Activated naive CD4-positive, alpha-beta T cell treated with anti-CD3 and anti-CD28 coated beads for 36 hours (primary cell): ENCODE measurements around the gene FAM118A. TPM values are rescaled to one million over a fixed set of nuclear protein-coding genes. Genes with fewer than 3 reads are reported as not detected.
"Not testable (repeated sequence)": the region's sequence is repeated elsewhere in the genome, so short reads cannot be mapped to it uniquely, and the experiment has no call there.

Experiments used
- CTCF ChIA-PET: fragments of 350-600 bp; sonication (Branson Sonifier 250); formaldehyde crosslinking; loops from one replicate; lab custom pipeline; 2021; ENCODE audit warnings: antibody characterized with exemption; lab: Charles Lee
- DNase-seq: peaks from one replicate; pipeline ENCODE4 v3.0.0-alpha.2; 2020
- H3K27ac Mint-ChIP-seq: one replicate; pipeline ENCODE4 v1.8.0; 2021; ENCODE audit warnings: mild to moderate bottlenecking, mixed read lengths
- H3K27me3 Mint-ChIP-seq: one replicate; pipeline ENCODE4 v1.8.0; 2021; ENCODE audit warnings: low read depth, mixed read lengths
- H3K36me3 Mint-ChIP-seq: one replicate; pipeline ENCODE4 v1.8.0; 2021; ENCODE audit warnings: low read depth, mixed read lengths
- H3K4me1 Mint-ChIP-seq: one replicate; pipeline ENCODE4 v1.8.0; 2021; ENCODE audit warnings: low read depth, mixed read lengths
- H3K4me3 Mint-ChIP-seq: one replicate; pipeline ENCODE4 v1.8.0; 2021; ENCODE audit warnings: mild to moderate bottlenecking, moderate library complexity, mixed read lengths
- H3K9me3 Mint-ChIP-seq: one replicate; pipeline ENCODE4 v1.8.0; 2021; ENCODE audit warnings: mixed read lengths
- intact Hi-C: fragments of 100-400 bp; cut with micrococcal nuclease; formaldehyde crosslinking; loops from one replicate; pipeline ENCODE4 v1.15.1; 2023
- total RNA-seq, 2 experiments: library from RNA; stranded (reverse); gene quantifications; one replicate each; pipeline ENCODE4 v1.2.3, GENCODE V29; 2021

The FAM118A gene
- total RNA-seq, 2 experiments from 2014 or later, result 62.2 to 66.9 TPM

DNA sequence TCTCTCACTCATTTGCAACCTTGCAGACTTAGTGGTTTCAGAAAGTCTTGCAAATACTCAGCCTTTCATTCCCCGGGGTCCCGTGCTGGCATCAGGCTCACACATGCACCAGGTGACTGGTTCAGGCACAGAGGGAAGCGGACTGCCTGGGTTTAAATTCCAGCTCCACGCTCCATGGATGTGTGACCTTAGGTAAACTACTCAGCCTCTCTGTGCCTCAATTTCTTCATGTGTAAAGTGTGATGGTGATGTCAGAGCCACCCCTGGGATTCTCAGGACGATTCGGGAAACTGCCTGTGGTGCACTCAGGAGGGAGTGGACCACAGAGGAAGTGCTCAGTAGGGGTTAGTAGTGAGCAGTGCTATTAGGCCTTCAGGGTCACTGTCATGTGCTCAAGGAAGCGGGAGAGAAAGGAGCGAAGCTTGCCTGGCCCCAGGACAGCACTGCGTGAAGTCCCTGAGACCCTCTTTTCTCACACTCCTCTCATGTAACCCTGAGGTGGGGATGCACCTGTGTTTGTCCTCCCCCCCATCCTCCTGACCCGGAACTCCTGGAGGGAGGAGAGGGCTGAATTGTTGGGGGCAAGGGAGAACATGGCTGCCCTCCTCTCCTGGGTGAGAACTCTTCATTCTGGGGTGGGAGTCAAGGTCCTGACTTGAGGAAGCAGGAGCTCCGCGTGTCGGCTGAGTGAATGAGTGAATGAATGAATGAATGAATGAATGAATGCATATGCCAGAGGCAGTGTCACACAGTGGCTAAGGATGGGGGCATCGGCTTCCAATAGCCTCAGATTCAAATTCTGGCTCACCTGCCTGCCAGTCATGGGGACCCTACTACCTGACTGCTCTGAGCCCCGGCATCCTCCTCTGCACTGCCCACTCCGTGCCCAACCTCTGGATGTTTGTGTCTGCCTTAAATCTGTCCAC is 39.4 kb upstream of the FAM118A start:
- no peak overlapping the region for H3K4me3 Mint-ChIP-seq
- no peak overlapping the region for H3K27ac Mint-ChIP-seq

DNA sequence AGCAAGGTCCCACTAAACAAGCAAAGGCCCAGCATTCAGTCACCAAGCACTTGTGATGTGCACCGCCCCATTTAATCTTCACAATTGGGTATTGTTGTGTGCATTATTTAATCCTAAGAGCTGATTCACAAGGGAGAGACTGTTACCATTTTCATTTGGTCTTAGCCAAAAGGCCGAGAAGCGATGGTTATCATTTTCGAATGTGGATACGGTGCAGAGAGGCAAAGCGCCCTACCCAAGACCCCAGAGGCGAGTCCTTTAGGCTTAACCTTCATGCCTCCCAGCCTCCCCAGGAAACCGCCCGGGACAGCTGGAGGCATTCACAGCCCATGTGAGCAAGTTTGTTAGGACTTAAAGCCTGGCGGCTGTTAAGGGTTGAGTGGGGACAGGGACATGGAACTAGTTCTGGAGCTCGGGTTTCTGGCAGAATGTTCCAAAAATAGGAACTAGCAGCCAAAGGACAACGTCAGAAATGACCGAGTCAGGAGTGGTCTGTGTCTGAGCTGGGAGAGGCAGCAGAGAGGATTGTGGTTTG is 38.0 kb upstream of the FAM118A start:
- CTCF ChIA-PET, result no interaction called here
- H3K9me3 Mint-ChIP-seq, result no peaks in the 10 kb centered on the region
- H3K4me3 Mint-ChIP-seq, result no peak overlapping the region

More for the DNA sequence above, 39.4 kb upstream of the FAM118A start:
- CTCF ChIA-PET, result no interaction called here
- H3K36me3 Mint-ChIP-seq, result no peaks in the 10 kb centered on the region
- intact Hi-C loops, result no loop called here
- H3K9me3 Mint-ChIP-seq, result no peaks in the 10 kb centered on the region
- DNase-seq, result no peak
- peaks cover 6% of the 10 kb centered on the region for H3K4me1 Mint-ChIP-seq
- peaks cover 4% of the 10 kb centered on the region for H3K27me3 Mint-ChIP-seq

DNA sequence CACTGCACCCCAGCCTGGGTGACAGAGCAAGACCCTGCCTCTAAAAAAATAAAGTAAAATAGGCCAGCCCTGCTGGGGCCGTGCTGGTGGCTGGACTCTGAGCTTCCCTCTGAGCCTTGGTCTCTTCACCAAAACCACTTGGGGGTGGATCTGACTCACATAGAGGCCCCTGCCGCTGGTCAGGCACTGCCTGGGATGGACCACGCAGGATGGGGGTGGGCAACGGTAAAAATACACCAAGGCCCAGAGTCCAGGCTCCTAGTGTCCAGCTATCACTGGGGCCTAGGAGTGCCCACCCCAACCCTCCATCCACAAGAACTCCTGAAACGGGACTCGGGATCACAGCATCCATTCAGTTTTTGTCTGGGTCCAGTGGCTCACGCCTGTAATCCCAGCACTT is 37.2 kb upstream of the FAM118A start:
- H3K27me3 Mint-ChIP-seq, result peaks cover 4% of the 10 kb centered on the region
- no peaks in the 10 kb centered on the region for H3K9me3 Mint-ChIP-seq
- CTCF ChIA-PET, result no interaction called here
- H3K36me3 Mint-ChIP-seq, result no peaks in the 10 kb centered on the region
- no peak for DNase-seq
- intact Hi-C loops, result no loop called here
- no peak overlapping the region for H3K27ac Mint-ChIP-seq
- no peak overlapping the region for H3K4me3 Mint-ChIP-seq
- peaks cover 6% of the 10 kb centered on the region for H3K4me1 Mint-ChIP-seq

More for the DNA sequence above, 38.0 kb upstream of the FAM118A start:
- DNase-seq, result no peak
- Mint-ChIP-seq H3K27me3 (peaks cover 4% of the 10 kb centered on the region), H3K27ac (no peak overlapping the region), H3K4me1 (peaks cover 6% of the 10 kb centered on the region), H3K36me3 (no peaks in the 10 kb centered on the region)
- intact Hi-C loops, result no loop called here

DNA sequence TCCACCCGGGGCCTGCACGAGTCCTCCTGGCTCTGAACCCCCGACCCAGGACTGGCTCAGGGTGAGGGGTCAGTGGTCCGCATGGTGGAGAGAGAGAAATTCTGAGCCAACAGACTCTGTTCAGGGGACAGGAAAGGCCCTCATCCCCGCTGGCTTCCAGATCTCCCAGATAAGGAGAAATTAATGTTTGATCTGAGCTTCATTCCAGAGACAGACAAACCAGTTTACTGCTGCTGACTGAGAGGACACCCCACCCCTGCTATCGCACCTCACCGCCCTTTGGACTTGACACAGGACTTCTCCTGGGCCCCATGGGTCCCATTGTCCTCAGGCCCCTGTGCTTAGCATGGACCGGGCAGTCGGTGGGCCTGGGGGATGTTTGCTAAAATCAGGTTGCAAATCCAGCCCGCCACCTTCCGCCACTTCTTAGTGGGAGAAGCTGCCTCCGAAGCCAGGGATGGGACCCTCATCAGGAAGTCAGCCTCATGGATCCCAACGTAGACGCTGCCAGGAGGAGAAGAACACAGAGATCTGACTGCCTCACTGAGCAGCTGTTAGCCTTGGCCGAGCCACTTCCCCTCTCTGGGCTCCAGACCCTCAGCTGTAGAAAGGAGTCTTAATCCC is 36.2 kb upstream of the FAM118A start:
- Mint-ChIP-seq H3K9me3 (no peaks in the 10 kb centered on the region), H3K27ac (no peak overlapping the region), H3K27me3 (peaks cover 4% of the 10 kb centered on the region), H3K4me1 (peaks cover 6% of the 10 kb centered on the region), H3K36me3 (no peaks in the 10 kb centered on the region), H3K4me3 (no peak overlapping the region)
- CTCF ChIA-PET, result interaction anchor here (0.6 kb wide), 1 partner anchor 113 kb away, joined by 3 read pairs; no protein-coding TSS in a partner anchor
- DNase-seq, result no peak
- intact Hi-C loops, result no loop called here

DNA sequence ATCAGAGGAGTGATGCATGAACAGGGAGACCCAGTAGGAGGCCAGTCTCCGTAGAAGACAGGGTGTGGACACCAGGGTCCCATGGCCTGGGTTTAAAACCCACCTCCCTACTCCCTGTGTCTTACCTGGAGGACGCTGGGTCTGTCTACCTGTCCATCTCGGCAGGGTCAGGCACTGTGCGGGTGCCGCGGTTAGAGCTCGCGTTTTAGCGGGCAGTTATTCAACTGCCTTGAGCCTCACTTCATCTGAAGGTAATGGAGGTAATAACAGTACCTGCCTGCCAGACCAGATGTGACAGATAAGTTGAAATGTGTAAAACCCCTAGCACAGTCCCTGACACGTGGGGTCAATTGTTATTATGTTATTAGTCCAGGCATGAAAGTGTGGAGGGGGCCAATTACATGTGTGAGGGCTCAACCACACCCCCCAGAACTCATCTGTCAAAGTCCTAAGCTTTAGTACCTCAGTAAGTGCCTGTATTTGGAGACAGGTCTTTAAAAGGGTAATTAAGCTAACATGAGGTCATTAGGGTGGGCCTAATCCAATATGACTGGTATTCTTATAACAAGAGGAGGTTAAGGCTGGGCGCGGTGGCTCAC is 33.1 kb upstream of the FAM118A start:
- intact Hi-C loops, result no loop called here

GRCh38 chr22:45277720-45278119 is 32.0 kb upstream of the FAM118A start:
- H3K27me3 Mint-ChIP-seq, H3K9me3 Mint-ChIP-seq, intact Hi-C loops, H3K4me3 Mint-ChIP-seq, H3K36me3 Mint-ChIP-seq, DNase-seq, CTCF ChIA-PET, H3K27ac Mint-ChIP-seq: not testable (repeated sequence)
- H3K4me1 Mint-ChIP-seq, result peaks cover 13% of the 10 kb centered on the region

More for the DNA sequence above, 33.1 kb upstream of the FAM118A start:
- no peak overlapping the region for H3K27ac Mint-ChIP-seq
- peaks cover 13% of the 10 kb centered on the region for H3K4me1 Mint-ChIP-seq
- H3K36me3 Mint-ChIP-seq, result no peaks in the 10 kb centered on the region
- no peaks in the 10 kb centered on the region for H3K27me3 Mint-ChIP-seq
- DNase-seq, result no peak
- H3K4me3 Mint-ChIP-seq, result no peak overlapping the region
- CTCF ChIA-PET, result no interaction called here
- no peaks in the 10 kb centered on the region for H3K9me3 Mint-ChIP-seq

- no peaks in the 10 kb centered on the region for H3K9me3 Mint-ChIP-seq
- DNase-seq, result no peak
- H3K27ac Mint-ChIP-seq, result no peak overlapping the region
- no peak overlapping the region for H3K4me3 Mint-ChIP-seq
- CTCF ChIA-PET, result no interaction called here
- intact Hi-C loops, result no loop called here
- peaks cover 13% of the 10 kb centered on the region for H3K4me1 Mint-ChIP-seq
- no peaks in the 10 kb centered on the region for H3K36me3 Mint-ChIP-seq
- H3K27me3 Mint-ChIP-seq, result no peaks in the 10 kb centered on the region
Observed at GRCh38 chr22:45278125-45278524, 31.6 kb upstream of the FAM118A start.

DNA sequence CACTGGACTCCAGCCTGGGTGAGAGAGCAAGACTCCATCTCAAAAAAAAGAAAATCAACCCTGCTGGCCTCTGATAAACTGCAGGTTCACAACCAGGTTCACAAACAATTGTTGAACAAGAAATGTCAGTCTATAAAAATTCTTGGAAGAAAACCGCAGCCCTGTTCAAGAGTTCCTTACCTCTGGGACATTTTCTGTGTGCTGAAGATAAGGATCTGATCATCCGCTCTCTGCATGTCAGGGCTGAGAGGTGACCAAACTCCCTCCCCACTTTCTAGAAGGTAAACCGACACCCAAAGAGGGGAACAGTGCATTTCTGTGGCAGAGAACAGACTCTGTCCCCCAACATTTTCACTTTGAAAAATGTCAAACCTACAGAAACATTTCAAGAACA is 29.1 kb upstream of the FAM118A start:
- intact Hi-C loops, result loop anchor here (5.0 kb wide), 1 partner anchor 37 kb away; no protein-coding TSS in a partner anchor
- H3K4me1 Mint-ChIP-seq, result peaks cover 13% of the 10 kb centered on the region
- CTCF ChIA-PET, result no interaction called here
- no peaks in the 10 kb centered on the region for H3K36me3 Mint-ChIP-seq
- no peak overlapping the region for H3K27ac Mint-ChIP-seq
- H3K4me3 Mint-ChIP-seq, result no peak overlapping the region
- DNase-seq, result no peak
- H3K27me3 Mint-ChIP-seq, result peaks cover 2% of the 10 kb centered on the region
- no peaks in the 10 kb centered on the region for H3K9me3 Mint-ChIP-seq

- Mint-ChIP-seq H3K4me1 (peaks cover 13% of the 10 kb centered on the region), H3K4me3 (no peak overlapping the region), H3K27me3 (peaks cover 2% of the 10 kb centered on the region), H3K9me3 (no peaks in the 10 kb centered on the region), H3K27ac (no peak overlapping the region), H3K36me3 (no peaks in the 10 kb centered on the region)
- intact Hi-C loops, result loop anchor here (5.0 kb wide), 1 partner anchor 36 kb away; no protein-coding TSS in a partner anchor
- DNase-seq, result no peak
- CTCF ChIA-PET, result no interaction called here
Observed at GRCh38 chr22:45281010-45281409, 28.7 kb upstream of the FAM118A start.

DNA sequence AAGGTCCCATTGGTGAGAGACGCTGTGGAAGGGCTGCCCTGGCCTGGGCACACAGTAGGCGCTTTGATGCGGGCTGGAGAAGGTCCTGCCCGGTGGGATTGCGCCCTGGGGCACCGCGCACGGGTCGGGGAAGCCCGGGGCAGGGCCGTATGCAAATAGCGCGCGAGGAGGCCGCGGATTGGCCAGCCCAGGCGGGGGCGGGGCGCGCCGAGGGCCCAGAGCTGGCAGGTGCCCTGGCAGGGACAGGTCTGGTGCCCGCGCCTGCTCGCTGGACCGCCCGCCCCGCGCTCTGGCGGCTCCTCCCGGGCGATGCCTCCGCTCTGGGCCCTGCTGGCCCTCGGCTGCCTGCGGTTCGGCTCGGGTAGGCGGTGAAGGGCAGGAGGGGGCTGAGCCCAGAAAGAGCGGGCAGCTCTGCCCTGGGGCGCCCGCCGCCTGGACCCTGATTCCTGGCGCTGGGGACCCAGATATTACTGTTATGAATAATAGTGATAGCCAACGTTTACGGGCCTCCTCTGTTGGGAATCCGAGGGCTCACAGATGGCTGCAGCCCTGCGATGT is 24.9 kb upstream of the FAM118A start, which contains the start of gene UPK3A:
UPK3A (plus strand) TSS at position 245 of the 558 bp plus-strand sequence; CDS start at position 310, 65 bp downstream.
- Mint-ChIP-seq H3K27ac (no peak within 1 kb of the TSS), H3K36me3 (no peaks in the 10 kb centered on the region), H3K9me3 (no peaks in the 10 kb centered on the region), H3K4me1 (peaks cover 10% of the 10 kb centered on the region), H3K4me3 (peak within 1 kb of the TSS; percentile 38), H3K27me3 (peaks cover 2% of the 10 kb centered on the region)
- peak; percentile 62 for DNase-seq
- CTCF ChIA-PET, result no interaction called here
- intact Hi-C loops, result loop anchor here (5.0 kb wide), 1 partner anchor 33 kb away; no protein-coding TSS in a partner anchor

GRCh38 chr22:45285263-45286058 is 24.3 kb upstream of the FAM118A start:
- peak; percentile 30 for DNase-seq
- H3K27ac Mint-ChIP-seq, result no peak overlapping the region
- no peak overlapping the region for H3K4me3 Mint-ChIP-seq
- H3K9me3 Mint-ChIP-seq, result no peaks in the 10 kb centered on the region
- H3K4me1 Mint-ChIP-seq, result peaks cover 4% of the 10 kb centered on the region
- CTCF ChIA-PET, result no interaction called here
- peaks cover 2% of the 10 kb centered on the region for H3K27me3 Mint-ChIP-seq
- intact Hi-C loops, result no loop called here
- H3K36me3 Mint-ChIP-seq, result no peaks in the 10 kb centered on the region
